Measurements from ENCODE around the gene GINS2. TPM values are rescaled to one million over a fixed set of nuclear protein-coding genes. Genes with fewer than 3 reads are reported as not detected.

Gene GINS2
- total RNA-seq, 1 experiment from 2014 or later, result 52.7 TPM

- Histone ChIP-seq H3K18ac (ENCODE audit: insufficient read length, low read depth, low read length) (no peak overlapping the region), H3K9ac (ENCODE audit: extremely low read depth, insufficient read length, low read length) (no peak overlapping the region), H2BK120ac (ENCODE audit: low read depth, low read length, poor library complexity, severe bottlenecking) (no peak overlapping the region), H2BK12ac (ENCODE audit: insufficient read length, low read depth, low read length) (no peak overlapping the region), H3T11ph (ENCODE audit: low read length) (no peak overlapping the region), H2BK5ac (ENCODE audit: insufficient read length, low read length) (no peak overlapping the region), H4K20me1 (ENCODE audit: control insufficient read depth, insufficient read depth, insufficient read length) (no peaks in the 10 kb centered on the region), H2BK15ac (ENCODE audit: low read depth, low read length) (no peak overlapping the region), H2AK5ac (ENCODE audit: insufficient read length, low read length) (no peak overlapping the region), H3K27ac (ENCODE audit: insufficient read length, low read depth, low read length) (no peak overlapping the region), H3K27me3 (ENCODE audit: insufficient read depth, low read length) (peaks cover 3% of the 10 kb centered on the region; the same call in 1 of the 2 replicates), H3K14ac (ENCODE audit: insufficient read depth, low read length) (no peak overlapping the region), H3K23me2 (ENCODE audit: insufficient read length, low read depth, low read length, poor library complexity, severe bottlenecking) (peaks cover 9% of the 10 kb centered on the region), H4K91ac (ENCODE audit: insufficient read length, low read depth, low read length) (no peak overlapping the region), H3K4me2 (ENCODE audit: insufficient read depth, insufficient read length, low read length) (no peak overlapping the region), H3K56ac (ENCODE audit: insufficient read length, low read depth, low read length) (no peak overlapping the region), H3K79me1 (ENCODE audit: insufficient read depth, low read depth, low read length, poor library complexity, severe bottlenecking) (no peaks in the 10 kb centered on the region), H3K23ac (ENCODE audit: insufficient read length, low read depth, low read length) (no peak overlapping the region), H3K4me1 (ENCODE audit: insufficient read depth, low read length) (peaks cover 3% of the 10 kb centered on the region; the same call in 1 of the 2 replicates), H2BK20ac (ENCODE audit: low read depth, low read length, poor library complexity, severe bottlenecking) (no peak overlapping the region), H4K8ac (replicated peaks; ENCODE audit: insufficient read length, low read depth, low read length) (no peak overlapping the region), H3K9me3 (ENCODE audit: control insufficient read depth, low read depth, low read length) (peaks cover 7% of the 10 kb centered on the region), H2AFZ (ENCODE audit: low read length) (no peak overlapping the region), H3K79me2 (ENCODE audit: insufficient read depth, low read length) (no peaks in the 10 kb centered on the region), H4K5ac (ENCODE audit: insufficient read length, low read depth, low read length) (no peak overlapping the region), H3K4ac (ENCODE audit: low read depth, low read length) (no peak overlapping the region)
- Mint-ChIP-seq H3K4me1 (peaks cover 27 to 38% of the 10 kb centered on the region in 2 experiments), H3K36me3 (ENCODE audit: insufficient read depth in 1 of 3, low read depth in 3 of 3) (peaks cover 6 to 13% (median 10%) of the 10 kb centered on the region in 3 experiments; a peak in 5 of 7 replicates), H3K4me3 (no peak overlapping the region), H3K9me3 (peaks cover 5 to 8% of the 10 kb centered on the region in 2 experiments), H3K27ac (no peak overlapping the region), H3K27me3 (ENCODE audit: low read depth) (peaks cover 23% of the 10 kb centered on the region)
- TF ChIP-seq, protein P1, sequence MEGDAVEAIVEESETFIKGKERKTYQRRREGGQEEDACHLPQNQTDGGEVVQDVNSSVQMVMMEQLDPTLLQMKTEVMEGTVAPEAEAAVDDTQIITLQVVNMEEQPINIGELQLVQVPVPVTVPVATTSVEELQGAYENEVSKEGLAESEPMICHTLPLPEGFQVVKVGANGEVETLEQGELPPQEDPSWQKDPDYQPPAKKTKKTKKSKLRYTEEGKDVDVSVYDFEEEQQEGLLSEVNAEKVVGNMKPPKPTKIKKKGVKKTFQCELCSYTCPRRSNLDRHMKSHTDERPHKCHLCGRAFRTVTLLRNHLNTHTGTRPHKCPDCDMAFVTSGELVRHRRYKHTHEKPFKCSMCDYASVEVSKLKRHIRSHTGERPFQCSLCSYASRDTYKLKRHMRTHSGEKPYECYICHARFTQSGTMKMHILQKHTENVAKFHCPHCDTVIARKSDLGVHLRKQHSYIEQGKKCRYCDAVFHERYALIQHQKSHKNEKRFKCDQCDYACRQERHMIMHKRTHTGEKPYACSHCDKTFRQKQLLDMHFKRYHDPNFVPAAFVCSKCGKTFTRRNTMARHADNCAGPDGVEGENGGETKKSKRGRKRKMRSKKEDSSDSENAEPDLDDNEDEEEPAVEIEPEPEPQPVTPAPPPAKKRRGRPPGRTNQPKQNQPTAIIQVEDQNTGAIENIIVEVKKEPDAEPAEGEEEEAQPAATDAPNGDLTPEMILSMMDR (conservative IDR thresholded peaks at IDR 0.05), result no peak
- DNase-seq, result no peak
- WGBS (ENCODE audit: extremely low coverage, insufficient read length, low lambda C conversion rate), result no CpG with 5 or more reads among the region's 6 CpGs
Measured at GRCh38 chr16:85711982-85712587, 23.3 kb upstream of the GINS2 start.
